HPDE6-E6E7 (cell line): Measurements from ENCODE around the gene HIVEP2.

Experiments used
- DNase-seq: peaks from one replicate; pipeline ENCODE4 v3.0.0; 2011; ENCODE audit warnings: missing footprints; ENCODE audit errors: extremely low spot score

The HIVEP2 gene

DNA sequence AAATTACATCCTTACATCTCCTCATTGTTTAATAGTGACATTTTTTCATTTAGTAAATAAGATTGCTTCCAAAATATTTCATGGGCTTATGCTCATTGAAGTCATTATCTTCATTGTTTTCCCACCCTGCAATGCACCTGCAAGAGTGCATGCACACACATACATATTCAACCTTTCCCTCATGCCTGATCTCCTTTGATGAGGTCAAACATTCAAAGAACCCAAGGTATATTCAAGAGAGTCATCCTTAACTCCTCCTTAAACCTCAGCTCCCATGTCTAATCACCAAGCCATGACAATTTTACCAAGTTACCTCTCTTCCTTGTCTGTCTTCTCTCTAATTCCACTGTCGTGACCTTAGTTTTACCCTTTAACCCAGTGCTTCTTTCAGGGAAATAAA, 56.5 kb downstream of the HIVEP2 start:
- no peak for DNase-seq

- DNase-seq = no peak
Observed at GRCh38 chr6:142887517-142887916, 57.5 kb downstream of the HIVEP2 start.

DNA sequence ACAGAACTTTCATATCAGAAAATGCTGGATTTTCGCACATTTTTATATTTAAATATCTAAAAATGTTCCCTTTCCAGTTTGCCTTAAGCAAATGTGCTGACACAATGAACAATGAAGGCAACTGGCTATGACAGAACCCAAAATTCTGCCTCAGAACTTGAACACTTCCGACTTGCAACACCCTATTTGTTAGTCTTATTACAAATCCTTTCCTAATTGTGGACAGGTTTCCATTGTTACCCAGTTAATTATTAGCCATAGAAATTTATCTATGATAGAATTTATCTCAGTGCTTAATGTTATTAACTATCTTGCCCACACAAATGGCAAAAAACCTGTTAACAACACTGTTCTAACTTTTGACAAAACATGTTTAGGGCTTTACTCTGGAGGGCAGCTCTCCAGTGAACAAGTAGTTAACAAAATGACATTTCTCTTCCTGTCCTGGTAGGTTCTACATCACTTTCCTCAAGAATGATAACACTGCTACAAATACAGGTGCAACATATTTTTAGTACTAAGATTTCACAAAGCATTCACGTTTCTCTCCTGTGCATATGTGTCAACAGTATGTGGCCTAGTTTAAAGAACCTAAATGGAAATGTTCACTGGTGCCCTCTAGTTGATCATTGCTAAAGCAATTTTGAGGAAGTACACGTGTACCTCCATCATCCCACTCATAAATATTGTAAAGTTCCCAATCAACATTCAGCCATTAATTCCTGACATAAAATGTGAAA, 58.4 kb downstream of the HIVEP2 start:
- DNase-seq = no peak

GRCh38 chr6:142885182-142885867, 59.7 kb downstream of the HIVEP2 start:
- peak; percentile 79 for DNase-seq

- DNase-seq = no peak
Observed at GRCh38 chr6:142884214-142885035, 60.6 kb downstream of the HIVEP2 start.

- DNase-seq = no peak
Observed at GRCh38 chr6:142883011-142883410, 62.0 kb downstream of the HIVEP2 start.

GRCh38 chr6:142881761-142882160, 63.2 kb downstream of the HIVEP2 start:
- no peak for DNase-seq

- no peak for DNase-seq
Observed at GRCh38 chr6:142881290-142881689, 63.7 kb downstream of the HIVEP2 start.

DNA sequence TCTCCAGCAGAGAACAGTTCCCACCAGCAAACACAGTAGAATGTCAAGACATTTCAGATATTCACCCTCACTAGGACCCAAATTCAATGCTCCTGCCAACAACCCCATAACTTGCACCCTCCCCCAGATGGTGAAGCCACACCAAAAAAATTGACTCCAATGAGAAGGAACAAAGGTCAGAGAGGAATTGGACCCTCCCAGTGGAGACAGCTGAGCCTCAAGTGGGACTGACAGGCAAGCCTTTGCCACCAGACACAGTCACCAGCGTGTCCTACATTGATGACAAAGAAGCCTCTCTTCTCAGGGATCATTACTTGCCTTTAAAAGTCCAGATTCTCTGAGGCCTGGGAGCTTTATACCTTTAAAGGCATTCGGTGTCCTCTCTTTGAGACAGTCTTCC, 64.8 kb downstream of the HIVEP2 start:
- no peak for DNase-seq

DNA sequence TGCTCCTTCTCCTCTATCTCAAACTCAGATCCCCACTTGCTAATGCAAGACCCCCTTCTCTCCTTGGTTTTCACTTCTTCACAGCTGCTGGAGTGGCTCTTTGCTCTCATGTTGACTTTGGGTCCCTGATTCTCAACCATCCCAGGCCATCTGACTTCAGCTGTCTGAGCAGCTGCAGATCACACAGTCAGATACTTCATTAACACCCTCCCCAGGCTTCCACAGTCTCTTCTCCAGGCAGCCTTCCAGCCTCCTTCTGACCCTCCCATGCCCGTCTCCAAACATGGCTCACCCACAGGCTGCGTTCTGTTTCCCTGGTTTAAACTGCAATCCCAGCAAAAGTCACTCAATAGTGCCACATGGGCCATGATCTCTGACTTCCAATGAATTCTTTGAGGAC, 65.4 kb downstream of the HIVEP2 start:
- no peak for DNase-seq

DNA sequence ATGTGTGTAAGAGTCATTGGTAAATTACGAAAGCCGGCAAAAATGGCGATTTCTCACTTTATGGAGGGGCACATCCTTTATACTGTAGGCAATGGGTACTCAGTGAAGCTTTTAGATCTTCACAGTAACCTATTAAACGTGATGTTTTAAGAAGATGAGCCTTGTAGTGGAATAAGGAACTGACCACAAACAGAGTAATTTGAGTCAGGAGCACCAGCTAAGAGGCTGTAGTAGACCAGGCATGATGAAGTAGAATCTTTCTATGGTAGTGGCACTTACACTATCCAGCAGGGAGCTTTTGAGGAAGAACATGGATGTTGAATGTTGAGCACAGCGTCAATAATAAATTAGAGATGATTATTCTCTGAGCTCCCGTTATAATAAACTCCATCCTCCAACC, 65.9 kb downstream of the HIVEP2 start:
- no peak for DNase-seq

DNA sequence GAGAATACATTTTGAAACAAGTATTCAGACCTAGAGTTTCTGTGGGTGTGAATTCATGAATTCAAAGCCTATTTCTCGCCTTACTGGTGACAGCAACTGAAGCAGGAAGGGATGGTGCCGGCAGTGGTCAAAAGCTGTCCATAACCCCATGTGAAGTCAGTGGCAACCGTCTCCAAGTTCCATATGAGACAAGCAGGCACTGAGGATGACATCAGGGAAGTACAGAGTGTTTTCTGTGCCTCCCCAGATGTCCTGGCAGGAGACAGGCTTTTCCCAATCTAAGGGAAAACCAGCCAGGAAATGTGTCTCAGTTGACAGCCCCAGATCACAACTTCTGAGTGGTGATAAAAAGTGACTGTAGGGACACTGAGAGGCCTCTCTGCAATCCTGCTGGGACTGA, 66.6 kb downstream of the HIVEP2 start:
- no peak for DNase-seq

GRCh38 chr6:142874676-142875075, 70.3 kb downstream of the HIVEP2 start:
- no peak for DNase-seq

DNA sequence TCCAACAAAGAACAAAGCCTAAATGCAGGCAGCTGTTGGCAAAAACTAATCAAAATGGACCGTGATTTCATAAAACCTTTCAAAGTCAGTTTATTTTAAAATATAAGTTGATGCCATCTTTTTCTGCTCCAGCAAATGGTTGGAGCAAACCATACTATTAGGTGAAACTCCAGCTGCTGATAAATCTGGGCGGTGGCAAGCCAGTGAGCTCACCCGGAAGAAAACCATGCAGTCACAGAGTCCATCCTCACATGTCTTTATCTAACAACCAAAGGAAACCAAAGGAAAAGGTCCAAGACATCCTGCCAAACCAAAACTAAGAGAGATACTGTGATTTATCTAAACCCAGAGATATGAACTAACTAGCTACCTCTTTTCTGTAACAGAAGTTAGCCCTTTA, 72.6 kb downstream of the HIVEP2 start:
- no peak for DNase-seq

- DNase-seq = peak; percentile 48
Observed at GRCh38 chr6:142871910-142872331, 73.1 kb downstream of the HIVEP2 start.

DNA sequence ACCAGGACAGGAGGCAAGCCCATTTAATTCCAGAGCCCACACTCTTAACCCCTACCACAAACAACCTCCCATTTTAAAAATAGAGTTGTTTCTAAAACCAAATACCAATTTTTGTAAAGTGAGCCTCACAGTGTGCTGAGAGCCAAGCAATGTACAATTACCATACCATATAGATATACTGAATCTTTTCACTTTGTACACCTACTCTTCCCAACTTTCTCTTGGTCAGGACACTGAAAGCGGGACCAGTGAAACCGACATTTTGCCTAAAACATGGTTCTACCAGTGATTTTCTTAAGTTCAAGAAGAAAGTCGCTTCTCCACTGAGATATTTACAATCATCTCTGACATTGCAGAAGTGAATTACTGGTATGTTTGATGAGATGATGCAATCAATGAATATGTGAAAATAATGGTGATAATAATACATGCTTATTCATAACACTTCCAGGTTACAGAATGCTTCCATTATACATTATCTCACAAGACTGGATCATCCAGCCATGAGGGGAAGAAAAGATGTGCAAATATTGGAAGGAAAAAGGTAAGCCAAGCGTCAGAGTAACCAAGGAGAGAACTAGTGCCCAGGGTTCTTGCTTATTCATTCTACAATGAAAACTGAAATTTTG, 74.1 kb downstream of the HIVEP2 start:
- no peak for DNase-seq

DNA sequence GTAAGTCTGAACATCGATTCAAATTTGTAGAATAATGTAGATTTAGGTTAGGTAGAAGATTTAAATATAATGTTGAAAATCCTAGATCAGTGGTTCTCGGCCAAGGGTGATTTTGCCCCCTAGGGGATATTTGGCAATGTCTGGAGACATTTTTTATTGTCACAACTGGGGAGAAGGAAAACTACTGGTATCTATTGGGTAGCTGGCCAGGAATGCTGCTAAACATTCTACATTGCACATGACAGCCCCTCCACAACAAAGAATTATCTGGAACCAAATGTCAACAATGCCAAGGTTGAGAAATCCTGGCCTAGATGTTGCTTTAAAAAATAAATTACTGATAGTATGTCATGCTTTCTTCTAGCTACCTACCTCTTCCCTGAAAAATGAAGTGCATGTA, 76.1 kb downstream of the HIVEP2 start:
- DNase-seq = no peak

- DNase-seq = no peak
Observed at GRCh38 chr6:142867988-142868812, 76.8 kb downstream of the HIVEP2 start.

DNA sequence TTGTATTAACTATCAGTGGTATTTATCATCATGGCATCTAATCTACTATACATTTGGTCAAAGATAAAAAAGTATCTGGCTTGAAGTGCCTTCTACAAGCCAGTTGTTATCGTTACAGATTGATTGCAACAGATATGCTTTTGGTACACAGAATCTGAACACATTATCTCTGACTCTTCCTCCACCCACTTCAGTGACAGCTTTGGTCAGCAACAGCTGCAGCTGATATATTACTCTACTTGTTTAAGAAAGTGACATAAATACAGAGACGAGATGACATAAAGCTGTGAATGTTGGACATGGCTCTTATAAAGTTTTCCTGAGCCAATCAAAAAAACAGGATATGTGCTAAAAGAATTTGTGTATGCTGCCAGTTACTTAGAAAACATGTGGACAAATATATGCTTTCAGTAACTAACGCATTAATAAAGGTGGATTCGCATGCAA, 77.6 kb downstream of the HIVEP2 start:
- no peak for DNase-seq

- no peak for DNase-seq
Observed at GRCh38 chr6:142863981-142864380, 81.0 kb downstream of the HIVEP2 start.

GRCh38 chr6:142861711-142862110, 83.3 kb downstream of the HIVEP2 start:
- no peak for DNase-seq
